ENCODE measurements around the gene PDZRN4. TPM values are rescaled to one million over a fixed set of nuclear protein-coding genes. Genes with fewer than 3 reads are reported as not detected.
"Not testable (repeated sequence)": the region's sequence is repeated elsewhere in the genome, so short reads cannot be mapped to it uniquely, and the experiment has no call there.

Gene PDZRN4
- total RNA-seq, 1 donor from 2014 or later, result 0.22 TPM

GRCh38 chr12:41212625-41213024 lies 24.5 kb downstream of the PDZRN4 start:
- intact Hi-C loops (cut with micrococcal nuclease), result no loop called here
- ATAC-seq (no peak), DNase-seq (no peak)

- no peak for ATAC-seq
- intact Hi-C loops (cut with micrococcal nuclease), result no loop called here
These were observed 25.0 kb downstream of the PDZRN4 start for GRCh38 chr12:41213107-41213506.

GRCh38 chr12:41213648-41214047 lies 25.5 kb downstream of the PDZRN4 start:
- ATAC-seq, result no peak
- intact Hi-C loops (cut with micrococcal nuclease), result no loop called here
- DNase-seq, result no peak

More at GRCh38 chr12:41213107-41213506, 25.0 kb downstream of the PDZRN4 start:
- DNase-seq, result no peak

- no peak for DNase-seq
- ATAC-seq, result no peak
- intact Hi-C loops (cut with micrococcal nuclease), result no loop called here
These were observed 29.6 kb downstream of the PDZRN4 start for GRCh38 chr12:41217727-41218126.

GRCh38 chr12:41220931-41221330 lies 32.8 kb downstream of the PDZRN4 start:
- ATAC-seq, result no peak

GRCh38 chr12:41221491-41221890 lies 33.4 kb downstream of the PDZRN4 start:
- intact Hi-C loops (cut with micrococcal nuclease), result no loop called here
- ATAC-seq (no peak), DNase-seq (no peak)

More at GRCh38 chr12:41220931-41221330, 32.8 kb downstream of the PDZRN4 start:
- DNase-seq, result no peak
- intact Hi-C loops (cut with micrococcal nuclease), result no loop called here

GRCh38 chr12:41223600-41223999 lies 35.5 kb downstream of the PDZRN4 start:
- DNase-seq (no peak), ATAC-seq (no peak)
- intact Hi-C loops (cut with micrococcal nuclease), result no loop called here

GRCh38 chr12:41224066-41224465 lies 35.9 kb downstream of the PDZRN4 start:
- intact Hi-C loops (cut with micrococcal nuclease), result no loop called here
- ATAC-seq, result no peak

GRCh38 chr12:41225179-41225578 lies 37.1 kb downstream of the PDZRN4 start:
- intact Hi-C loops (cut with micrococcal nuclease), result no loop called here
- no peak for ATAC-seq
- no peak for DNase-seq

More at GRCh38 chr12:41224066-41224465, 35.9 kb downstream of the PDZRN4 start:
- DNase-seq, result no peak

GRCh38 chr12:41228066-41228820 lies 40.1 kb downstream of the PDZRN4 start:
- intact Hi-C loops (cut with micrococcal nuclease), result no loop called here
- DNase-seq (no peak), ATAC-seq (no peak)

GRCh38 chr12:41230756-41231155 lies 42.6 kb downstream of the PDZRN4 start:
- DNase-seq (no peak), ATAC-seq (no peak)
- intact Hi-C loops (cut with micrococcal nuclease), result no loop called here

- DNase-seq (no peak), ATAC-seq (no peak)
- intact Hi-C loops (cut with micrococcal nuclease), result no loop called here
These were observed 46.6 kb downstream of the PDZRN4 start for GRCh38 chr12:41234692-41235091.

GRCh38 chr12:41242603-41243002 lies 54.5 kb downstream of the PDZRN4 start:
- intact Hi-C loops (cut with micrococcal nuclease), result no loop called here
- no peak for DNase-seq
- no peak for ATAC-seq

- DNase-seq, result no peak
- no peak for ATAC-seq
- intact Hi-C loops (cut with micrococcal nuclease), result no loop called here
These were observed 60.3 kb downstream of the PDZRN4 start for GRCh38 chr12:41248391-41248790.

- intact Hi-C loops (cut with micrococcal nuclease), result no loop called here
- DNase-seq (no peak), ATAC-seq (no peak)
These were observed 62.6 kb downstream of the PDZRN4 start for GRCh38 chr12:41250748-41251147.

- DNase-seq (no peak), ATAC-seq (no peak)
- intact Hi-C loops (cut with micrococcal nuclease), result no loop called here
These were observed 66.1 kb downstream of the PDZRN4 start for GRCh38 chr12:41254004-41254914.

- DNase-seq; ATAC-seq; intact Hi-C loops (cut with micrococcal nuclease): not testable (repeated sequence)
These were observed 75.1 kb downstream of the PDZRN4 start for GRCh38 chr12:41263196-41263595.

GRCh38 chr12:41264281-41264680 lies 76.2 kb downstream of the PDZRN4 start:
- DNase-seq (no peak), ATAC-seq (no peak)
- intact Hi-C loops (cut with micrococcal nuclease), result no loop called here

GRCh38 chr12:41269056-41269455 lies 80.9 kb downstream of the PDZRN4 start:
- DNase-seq, result no peak
- ATAC-seq, result no peak
- intact Hi-C loops (cut with micrococcal nuclease), result no loop called here

GRCh38 chr12:41271489-41271888 lies 83.4 kb downstream of the PDZRN4 start:
- intact Hi-C loops (cut with micrococcal nuclease), result loop anchor here (10.0 kb wide), 1 partner anchor 1063 kb away; no protein-coding TSS in a partner anchor
- DNase-seq, result no peak

More at GRCh38 chr12:41271489-41271888, 83.4 kb downstream of the PDZRN4 start:
- no peak for ATAC-seq

All from left ventricle myocardium superior (tissue), 1 donor.